Upper lobe of right lung (tissue), 1 donor: Measurements from ENCODE around the gene KDM4C. TPM values are rescaled to one million over a fixed set of nuclear protein-coding genes. Genes with fewer than 3 reads are reported as not detected.

ENCODE experiments used
- ATAC-seq: fragments of 200-7000 bp; cut with Tn5 transposase; one replicate; pipeline ENCODE4 v1.9.1; 2020; ENCODE audit warnings: mild to moderate bottlenecking, moderate library complexity
- DNase-seq: peaks from one replicate; pipeline ENCODE4 v3.0.0-alpha.2; 2020
- H3K27ac ChIP-seq: fragments of 200-600 bp; one replicate; pipeline ENCODE4 v1.8.0; 2022
- H3K27me3 ChIP-seq: fragments of 200-600 bp; one replicate; pipeline ENCODE4 v1.8.0; 2022; ENCODE audit warnings: mild to moderate bottlenecking
- H3K36me3 ChIP-seq: fragments of 200-600 bp; one replicate; pipeline ENCODE4 v1.8.0; 2022
- H3K4me1 ChIP-seq: fragments of 200-600 bp; one replicate; pipeline ENCODE4 v1.8.0; 2022
- H3K4me3 ChIP-seq: fragments of 200-600 bp; one replicate; pipeline ENCODE4 v1.8.0; 2022; ENCODE audit warnings: mild to moderate bottlenecking
- H3K9me3 ChIP-seq: fragments of 200-600 bp; one replicate; pipeline ENCODE4 v1.8.0; 2022
- intact Hi-C: fragments of 100-400 bp; cut with DNase I; formaldehyde crosslinking; loops from one replicate; pipeline ENCODE4 v1.11.0; 2022
- total RNA-seq: library from RNA; stranded (reverse); fragmentation: NEBNext Ultra II Directional; extraction: Animal tissue kit (Norgen Biotek cat#: 25700); gene quantifications from one replicate; pipeline ENCODE4 v1.2.1, GENCODE V29; 2021
- TF ChIP-seq, protein P1 (sequence below): fragments of 200-600 bp; IDR thresholded peaks from one replicate; pipeline ENCODE4 v1.8.0; 2022; ENCODE audit warnings: antibody characterized with exemption
- donor health status: DM: no; HTN: yes; CAD: no; lungs with severe emphysema.

Gene KDM4C
- total RNA-seq, 1 donor from 2014 or later: 37.2 TPM

DNA sequence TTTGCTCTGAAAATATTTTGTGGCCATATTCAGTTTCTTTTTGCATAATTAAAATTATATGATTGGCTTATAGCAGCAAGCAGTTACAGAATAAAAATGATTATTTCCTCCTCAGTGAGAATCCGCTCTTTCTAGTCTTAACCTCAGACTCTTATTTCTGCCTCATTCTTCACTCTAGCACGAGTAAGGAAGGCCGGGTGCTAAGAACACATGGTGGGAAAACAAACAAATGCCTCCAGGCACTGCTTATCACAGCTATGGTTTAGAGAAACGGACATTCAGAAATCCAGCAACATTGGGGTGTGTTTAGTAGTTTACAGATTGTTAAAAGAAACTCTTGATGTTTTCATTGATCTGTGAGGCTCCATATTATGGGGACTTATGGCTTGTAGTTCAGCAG, 168.7 kb downstream of the KDM4C start:
- no peaks in the 10 kb centered on the region for H3K9me3 ChIP-seq
- DNase-seq: no peak
- H3K27ac ChIP-seq: no peak overlapping the region
- H3K27me3 ChIP-seq: no peaks in the 10 kb centered on the region
- no peak for ATAC-seq
- intact Hi-C loops: no loop called here
- TF ChIP-seq, protein P1, sequence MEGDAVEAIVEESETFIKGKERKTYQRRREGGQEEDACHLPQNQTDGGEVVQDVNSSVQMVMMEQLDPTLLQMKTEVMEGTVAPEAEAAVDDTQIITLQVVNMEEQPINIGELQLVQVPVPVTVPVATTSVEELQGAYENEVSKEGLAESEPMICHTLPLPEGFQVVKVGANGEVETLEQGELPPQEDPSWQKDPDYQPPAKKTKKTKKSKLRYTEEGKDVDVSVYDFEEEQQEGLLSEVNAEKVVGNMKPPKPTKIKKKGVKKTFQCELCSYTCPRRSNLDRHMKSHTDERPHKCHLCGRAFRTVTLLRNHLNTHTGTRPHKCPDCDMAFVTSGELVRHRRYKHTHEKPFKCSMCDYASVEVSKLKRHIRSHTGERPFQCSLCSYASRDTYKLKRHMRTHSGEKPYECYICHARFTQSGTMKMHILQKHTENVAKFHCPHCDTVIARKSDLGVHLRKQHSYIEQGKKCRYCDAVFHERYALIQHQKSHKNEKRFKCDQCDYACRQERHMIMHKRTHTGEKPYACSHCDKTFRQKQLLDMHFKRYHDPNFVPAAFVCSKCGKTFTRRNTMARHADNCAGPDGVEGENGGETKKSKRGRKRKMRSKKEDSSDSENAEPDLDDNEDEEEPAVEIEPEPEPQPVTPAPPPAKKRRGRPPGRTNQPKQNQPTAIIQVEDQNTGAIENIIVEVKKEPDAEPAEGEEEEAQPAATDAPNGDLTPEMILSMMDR: no peak
- H3K4me1 ChIP-seq: peaks cover 3% of the 10 kb centered on the region
- H3K4me3 ChIP-seq: no peak overlapping the region
- H3K36me3 ChIP-seq: no peaks in the 10 kb centered on the region

- intact Hi-C loops: no loop called here
- Histone ChIP-seq H3K4me1 (no peaks in the 10 kb centered on the region), H3K4me3 (no peak overlapping the region), H3K9me3 (no peaks in the 10 kb centered on the region), H3K27ac (no peak overlapping the region), H3K36me3 (no peaks in the 10 kb centered on the region), H3K27me3 (no peaks in the 10 kb centered on the region)
- TF ChIP-seq, protein P1: no peak
- no peak for ATAC-seq
- no peak for DNase-seq
Measured at GRCh38 chr9:6927838-6928237, 170.1 kb downstream of the KDM4C start.

DNA sequence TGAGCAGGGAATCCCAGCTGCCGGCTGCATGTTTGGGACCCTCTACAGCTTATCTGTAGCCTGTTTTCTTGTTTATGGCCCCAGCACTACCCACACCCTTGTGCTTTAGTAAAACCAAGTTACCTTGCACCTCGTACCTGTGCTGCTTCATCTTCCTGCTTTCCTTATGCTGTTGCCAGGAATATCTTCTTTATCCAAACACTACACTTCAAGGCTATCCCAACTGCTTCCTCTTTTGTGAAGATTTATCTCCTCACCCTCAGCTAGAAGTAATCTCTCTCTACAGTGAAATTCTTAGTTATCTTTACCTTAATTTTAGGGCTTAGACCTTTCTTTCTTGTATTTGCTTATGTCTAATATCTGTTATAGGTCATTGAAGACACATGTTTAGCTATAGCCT, 171.1 kb downstream of the KDM4C start:
- Histone ChIP-seq H3K4me3 (no peak overlapping the region), H3K27ac (no peak overlapping the region), H3K9me3 (no peaks in the 10 kb centered on the region), H3K4me1 (no peaks in the 10 kb centered on the region), H3K36me3 (no peaks in the 10 kb centered on the region), H3K27me3 (no peaks in the 10 kb centered on the region)
- DNase-seq (no peak), ATAC-seq (no peak)
- intact Hi-C loops: no loop called here
- TF ChIP-seq, protein P1: no peak

GRCh38 chr9:6929441-6930215, 171.9 kb downstream of the KDM4C start:
- ATAC-seq (no peak), DNase-seq (no peak)
- Histone ChIP-seq H3K27ac (no peak overlapping the region), H3K27me3 (no peaks in the 10 kb centered on the region), H3K4me3 (no peak overlapping the region), H3K9me3 (no peaks in the 10 kb centered on the region), H3K36me3 (no peaks in the 10 kb centered on the region), H3K4me1 (no peaks in the 10 kb centered on the region)
- TF ChIP-seq, protein P1: no peak
- intact Hi-C loops: no loop called here

- TF ChIP-seq, protein P1: no peak
- Histone ChIP-seq H3K4me3 (no peak overlapping the region), H3K36me3 (no peaks in the 10 kb centered on the region), H3K27me3 (no peaks in the 10 kb centered on the region), H3K4me1 (no peaks in the 10 kb centered on the region), H3K9me3 (no peaks in the 10 kb centered on the region), H3K27ac (no peak overlapping the region)
- no peak for ATAC-seq
- no peak for DNase-seq
- intact Hi-C loops: no loop called here
Measured at GRCh38 chr9:6930827-6931226, 173.1 kb downstream of the KDM4C start.
